ENCODE data around the gene SOX30. TPM values are rescaled to one million over a fixed set of nuclear protein-coding genes. Genes with fewer than 3 reads are reported as not detected.

Gene SOX30
- total and polyA plus RNA-seq, 2 of the 13 experiments (the other 11 are each of a cell fraction or from before 2014, with no cell fraction given), result 0.05 TPM; not detected in 1

- POLR2A ChIA-PET, result no interaction called here
- FAIRE-seq, result no peak
- in situ Hi-C loops (cut with HindIII; ENCODE audit: extremely low pct_ligation_motif_present, low pct_unique_long_range_greater_than_20kb), result no loop called here
Measured at GRCh38 chr5:157613385-157614245, 38.6 kb downstream of the SOX30 start.

More at GRCh38 chr5:157613385-157614245, 38.6 kb downstream of the SOX30 start:
- H3K36me3 ChIP-seq (replicated peaks in 1 of 2; ENCODE audit: control insufficient read depth in 1 of 2, insufficient read depth in 2 of 2, low read length in 2 of 2), result no peaks in the 10 kb centered on the region
- no peak for DNase-seq (ENCODE audit: low spot score)
- TF ChIP-seq ZNF280B (CRISPR knock-in tag; IDR thresholded peaks at IDR 0.05; ENCODE audit: borderline replicate concordance), result no peak
- TF ChIP-seq, protein P1, sequence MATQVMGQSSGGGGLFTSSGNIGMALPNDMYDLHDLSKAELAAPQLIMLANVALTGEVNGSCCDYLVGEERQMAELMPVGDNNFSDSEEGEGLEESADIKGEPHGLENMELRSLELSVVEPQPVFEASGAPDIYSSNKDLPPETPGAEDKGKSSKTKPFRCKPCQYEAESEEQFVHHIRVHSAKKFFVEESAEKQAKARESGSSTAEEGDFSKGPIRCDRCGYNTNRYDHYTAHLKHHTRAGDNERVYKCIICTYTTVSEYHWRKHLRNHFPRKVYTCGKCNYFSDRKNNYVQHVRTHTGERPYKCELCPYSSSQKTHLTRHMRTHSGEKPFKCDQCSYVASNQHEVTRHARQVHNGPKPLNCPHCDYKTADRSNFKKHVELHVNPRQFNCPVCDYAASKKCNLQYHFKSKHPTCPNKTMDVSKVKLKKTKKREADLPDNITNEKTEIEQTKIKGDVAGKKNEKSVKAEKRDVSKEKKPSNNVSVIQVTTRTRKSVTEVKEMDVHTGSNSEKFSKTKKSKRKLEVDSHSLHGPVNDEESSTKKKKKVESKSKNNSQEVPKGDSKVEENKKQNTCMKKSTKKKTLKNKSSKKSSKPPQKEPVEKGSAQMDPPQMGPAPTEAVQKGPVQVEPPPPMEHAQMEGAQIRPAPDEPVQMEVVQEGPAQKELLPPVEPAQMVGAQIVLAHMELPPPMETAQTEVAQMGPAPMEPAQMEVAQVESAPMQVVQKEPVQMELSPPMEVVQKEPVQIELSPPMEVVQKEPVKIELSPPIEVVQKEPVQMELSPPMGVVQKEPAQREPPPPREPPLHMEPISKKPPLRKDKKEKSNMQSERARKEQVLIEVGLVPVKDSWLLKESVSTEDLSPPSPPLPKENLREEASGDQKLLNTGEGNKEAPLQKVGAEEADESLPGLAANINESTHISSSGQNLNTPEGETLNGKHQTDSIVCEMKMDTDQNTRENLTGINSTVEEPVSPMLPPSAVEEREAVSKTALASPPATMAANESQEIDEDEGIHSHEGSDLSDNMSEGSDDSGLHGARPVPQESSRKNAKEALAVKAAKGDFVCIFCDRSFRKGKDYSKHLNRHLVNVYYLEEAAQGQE (IDR thresholded peaks at IDR 0.05; ENCODE audit: borderline replicate concordance in 1 of 2, low read depth in 1 of 2, low read length in 2 of 2), result no peak
- TF ChIP-seq ZNF3 (CRISPR knock-in tag; IDR thresholded peaks at IDR 0.05), result no peak
- TF ChIP-seq ZEB1 (IDR thresholded peaks at IDR 0.05; ENCODE audit: insufficient replicate concordance, low read depth), result no peak
- no peak for TF ChIP-seq ZBTB4 (CRISPR knock-in tag; IDR thresholded peaks at IDR 0.05; ENCODE audit: borderline replicate concordance)
- TF ChIP-seq SMAD3 (CRISPR knock-in tag; IDR thresholded peaks at IDR 0.05), result no peak
- TF ChIP-seq ZNF746 (CRISPR knock-in tag; IDR thresholded peaks at IDR 0.05), result no peak
- H3K4me1 ChIP-seq (ENCODE audit: insufficient read depth, low read length), result no peaks in the 10 kb centered on the region
- peaks cover 0 to 3% of the 10 kb centered on the region in 2 experiments; a peak in 1 of 5 replicates for H3K27me3 ChIP-seq (ENCODE audit: control insufficient read depth in 1 of 2, insufficient read depth in 2 of 2, low read length in 2 of 2)
- no TSS peak for BruUV-seq (replicated peaks)
- H3K9me3 ChIP-seq (ENCODE audit: low read length), result no peaks in the 10 kb centered on the region
- intact Hi-C loops (cut with micrococcal nuclease; ENCODE audit: unreplicated experiment), result no loop called here
- CTCF ChIA-PET (ENCODE audit: low intra/inter-chr PET ratio, low total read pairs), result no interaction called here
- no peak for ATAC-seq
- no peaks in the 10 kb centered on the region for H3K79me2 ChIP-seq (ENCODE audit: insufficient read depth, low read length)
- H4K20me1 ChIP-seq (ENCODE audit: insufficient read depth, low read length), result no peaks in the 10 kb centered on the region
- no peak overlapping the region for H3K4me2 ChIP-seq (ENCODE audit: low read depth, low read length)
- H2AFZ ChIP-seq (ENCODE audit: low read length), result no peak overlapping the region
- WGBS (ENCODE audit: low lambda C conversion rate), result 72% methylated on average over 11 of the region's 11 CpGs
- H3K9ac ChIP-seq (ENCODE audit: insufficient read depth, low read depth, low read length), result no peak overlapping the region
- no peak overlapping the region for H3K4me3 ChIP-seq (replicated peaks in 1 of 3; ENCODE audit: insufficient read depth in 1 of 3, low read depth in 2 of 3, low read length in 3 of 3)
- no peak overlapping the region for H3K27ac ChIP-seq (ENCODE audit: extremely low read length, insufficient read depth, low read length)

Data from HepG2 (cell line).